Stromal cell of bone marrow (primary cell): ENCODE data around the gene ZBTB7A.
"Not testable (repeated sequence)": the region's sequence is repeated elsewhere in the genome, so short reads cannot be mapped to it uniquely, and the experiment has no call there.

Source experiments
- DNase-seq: peaks from one replicate; pipeline ENCODE4 v3.0.0-alpha.2; 2012; ENCODE audit warnings: low read depth

ZBTB7A gene

GRCh38 chr19:4016486-4016885 is 50.2 kb downstream of the ZBTB7A start:
- DNase-seq: no peak

- DNase-seq: no peak
Observed at GRCh38 chr19:4015705-4016402, 50.8 kb downstream of the ZBTB7A start.

- DNase-seq: no peak
Observed at GRCh38 chr19:4014541-4015491, 51.9 kb downstream of the ZBTB7A start.

GRCh38 chr19:4013886-4014540 is 52.7 kb downstream of the ZBTB7A start:
- no peak for DNase-seq

GRCh38 chr19:4012975-4013634 is 53.6 kb downstream of the ZBTB7A start:
- DNase-seq: no peak

- DNase-seq: no peak
Observed at GRCh38 chr19:4012092-4012974, 54.4 kb downstream of the ZBTB7A start.

- DNase-seq: not testable (repeated sequence)
Observed at GRCh38 chr19:4011430-4011829, 55.3 kb downstream of the ZBTB7A start.

- DNase-seq: no peak
Observed at GRCh38 chr19:4010808-4011110, 55.9 kb downstream of the ZBTB7A start.

GRCh38 chr19:4009990-4010807 is 56.5 kb downstream of the ZBTB7A start:
- DNase-seq: no peak

- DNase-seq: no peak
Observed at GRCh38 chr19:4007836-4008539, 58.7 kb downstream of the ZBTB7A start.

GRCh38 chr19:4007021-4007835 is 59.5 kb downstream of the ZBTB7A start, which contains the start of gene PIAS4:
Gene PIAS4, plus strand, starts transcription at chr19:4007736. Its CDS starts 25 bp downstream, at chr19:4007761.
- DNase-seq: peak; percentile 87

GRCh38 chr19:4005436-4005835 is 61.3 kb downstream of the ZBTB7A start:
- DNase-seq: not testable (repeated sequence)

- not testable (repeated sequence) for DNase-seq
Observed at GRCh38 chr19:4000798-4001197, 65.9 kb downstream of the ZBTB7A start.

GRCh38 chr19:3998667-3999412 is 67.9 kb downstream of the ZBTB7A start:
- DNase-seq: not testable (repeated sequence)

GRCh38 chr19:3995607-3996006 is 71.1 kb downstream of the ZBTB7A start:
- DNase-seq: no peak
